ENCODE measurements around the gene TTBK1.

TTBK1 gene

GRCh38 chr6:43308990-43309477 is 65.8 kb downstream of the TTBK1 start:
- DNase-seq (ENCODE audit: low read depth) = no peak
- TF ChIP-seq CTCF (IDR thresholded peaks at IDR 0.05; ENCODE audit: control insufficient read depth, extremely low read depth, insufficient read depth) = no peak
- no peak overlapping the region for H3K4me3 ChIP-seq (ENCODE audit: low read depth, low read length)

DNA sequence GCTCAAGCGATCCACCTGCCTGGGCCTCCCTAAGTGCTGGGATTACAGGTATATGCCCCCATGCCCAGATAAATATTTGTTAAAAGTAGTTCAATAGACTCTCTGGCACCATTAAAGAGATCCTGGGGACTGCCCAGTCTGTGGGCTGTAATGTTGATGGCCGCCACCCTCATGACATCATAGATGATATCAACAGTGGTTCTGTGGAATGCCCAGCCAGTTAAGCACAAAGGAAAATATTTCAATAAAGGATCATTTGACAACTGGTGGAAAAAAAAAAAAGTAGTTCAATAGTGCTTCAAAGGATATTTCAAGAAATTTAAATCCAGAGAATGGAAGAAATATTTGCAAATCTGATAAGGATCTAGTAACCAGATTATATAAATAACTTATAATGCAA is 66.9 kb downstream of the TTBK1 start:
- DNase-seq (ENCODE audit: low read depth) = no peak
- no peak for TF ChIP-seq CTCF (IDR thresholded peaks at IDR 0.05; ENCODE audit: control insufficient read depth, extremely low read depth, insufficient read depth)

GRCh38 chr6:43310624-43311023 is 67.3 kb downstream of the TTBK1 start:
- no peak overlapping the region for H3K4me3 ChIP-seq (ENCODE audit: low read depth, low read length)
- no peak for DNase-seq (ENCODE audit: low read depth)
- TF ChIP-seq CTCF (IDR thresholded peaks at IDR 0.05; ENCODE audit: control insufficient read depth, extremely low read depth, insufficient read depth) = no peak

More for the DNA sequence above, 66.9 kb downstream of the TTBK1 start:
- no peak overlapping the region for H3K4me3 ChIP-seq (ENCODE audit: low read depth, low read length)

DNA sequence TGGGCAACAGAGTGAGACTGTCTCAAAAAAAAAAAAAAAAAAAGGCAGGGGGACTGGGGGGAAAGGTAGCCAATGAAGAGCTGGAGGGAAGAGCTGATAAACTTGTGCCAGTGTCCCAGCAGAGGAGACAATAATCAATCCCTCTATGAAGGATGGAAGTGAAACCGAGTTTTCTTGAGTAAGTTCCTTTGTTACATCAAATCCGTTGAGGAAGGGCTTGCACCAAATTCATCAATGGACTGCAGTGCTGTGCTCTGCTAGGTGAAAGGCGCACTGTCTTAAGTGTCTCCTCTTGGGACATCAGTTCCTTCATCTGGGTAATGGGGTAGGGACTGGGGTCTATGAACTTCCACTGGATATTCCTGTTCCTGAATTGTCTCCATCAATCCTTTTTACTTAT is 68.4 kb downstream of the TTBK1 start:
- no peak for TF ChIP-seq CTCF (IDR thresholded peaks at IDR 0.05; ENCODE audit: control insufficient read depth, extremely low read depth, insufficient read depth)
- no peak for DNase-seq (ENCODE audit: low read depth)
- H3K4me3 ChIP-seq (ENCODE audit: low read depth, low read length) = no peak overlapping the region

DNA sequence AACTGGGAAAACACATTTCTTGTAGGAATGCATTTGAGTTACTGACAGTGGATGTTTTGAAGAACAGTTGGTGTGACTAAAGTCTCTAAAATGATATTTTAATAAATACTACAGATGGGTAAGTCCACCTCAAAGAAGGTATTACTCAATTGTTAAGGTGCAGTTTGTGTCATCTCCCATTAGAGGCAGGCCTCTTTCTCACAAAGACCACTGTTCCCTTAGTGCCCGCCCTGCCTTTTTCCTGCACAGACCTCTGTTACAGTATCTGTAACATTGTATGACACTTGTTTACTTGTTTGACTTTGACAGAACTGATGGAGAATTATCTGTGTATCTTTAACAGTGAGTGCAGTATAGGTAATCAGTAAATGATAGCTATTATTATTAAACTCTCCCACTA is 70.5 kb downstream of the TTBK1 start:
- no peak for DNase-seq (ENCODE audit: low read depth)
- no peak for TF ChIP-seq CTCF (IDR thresholded peaks at IDR 0.05; ENCODE audit: control insufficient read depth, extremely low read depth, insufficient read depth)
- no peak overlapping the region for H3K4me3 ChIP-seq (ENCODE audit: low read depth, low read length)

DNA sequence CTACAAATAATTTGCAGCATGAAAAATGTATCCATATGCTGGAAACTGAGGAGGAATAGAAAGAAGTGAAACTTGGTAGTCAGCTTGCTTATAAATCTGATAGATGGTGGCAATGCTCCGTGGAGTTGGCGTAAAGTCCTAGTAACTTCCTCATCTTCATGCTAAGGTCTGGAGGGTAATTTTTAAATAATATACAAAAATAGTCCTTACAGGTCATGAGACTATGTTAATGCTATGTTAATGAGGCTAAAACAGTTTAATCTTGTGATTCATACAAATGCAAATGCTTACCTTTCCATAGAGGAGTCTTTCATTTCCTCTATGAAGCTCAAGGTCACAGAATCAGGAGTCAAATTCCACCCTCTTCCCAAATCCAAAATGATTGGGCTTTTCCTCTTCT is 74.7 kb downstream of the TTBK1 start:
- DNase-seq (ENCODE audit: low read depth) = no peak
- TF ChIP-seq CTCF (IDR thresholded peaks at IDR 0.05; ENCODE audit: control insufficient read depth, extremely low read depth, insufficient read depth) = no peak
- H3K4me3 ChIP-seq (ENCODE audit: low read depth, low read length) = no peak overlapping the region

- DNase-seq (ENCODE audit: low read depth) = no peak
- no peak for TF ChIP-seq CTCF (IDR thresholded peaks at IDR 0.05; ENCODE audit: control insufficient read depth, extremely low read depth, insufficient read depth)
- no peak overlapping the region for H3K4me3 ChIP-seq (ENCODE audit: low read depth, low read length)
These were observed 82.6 kb downstream of the TTBK1 start for GRCh38 chr6:43325876-43326275.
